GM21528 (cell line): ENCODE data around the gene KCNJ18.
"Not testable (repeated sequence)": the region's sequence is repeated elsewhere in the genome, so short reads cannot be mapped to it uniquely, and the experiment has no call there.

Source experiments
- ATAC-seq: cut with Tn5 transposase; IDR thresholded peaks from one replicate; pipeline ENCODE4 v1.9.1; 2021; ENCODE audit warnings: mild to moderate bottlenecking, moderate library complexity; ENCODE audit not compliant: unreplicated experiment, low FRiP score

KCNJ18 gene

DNA sequence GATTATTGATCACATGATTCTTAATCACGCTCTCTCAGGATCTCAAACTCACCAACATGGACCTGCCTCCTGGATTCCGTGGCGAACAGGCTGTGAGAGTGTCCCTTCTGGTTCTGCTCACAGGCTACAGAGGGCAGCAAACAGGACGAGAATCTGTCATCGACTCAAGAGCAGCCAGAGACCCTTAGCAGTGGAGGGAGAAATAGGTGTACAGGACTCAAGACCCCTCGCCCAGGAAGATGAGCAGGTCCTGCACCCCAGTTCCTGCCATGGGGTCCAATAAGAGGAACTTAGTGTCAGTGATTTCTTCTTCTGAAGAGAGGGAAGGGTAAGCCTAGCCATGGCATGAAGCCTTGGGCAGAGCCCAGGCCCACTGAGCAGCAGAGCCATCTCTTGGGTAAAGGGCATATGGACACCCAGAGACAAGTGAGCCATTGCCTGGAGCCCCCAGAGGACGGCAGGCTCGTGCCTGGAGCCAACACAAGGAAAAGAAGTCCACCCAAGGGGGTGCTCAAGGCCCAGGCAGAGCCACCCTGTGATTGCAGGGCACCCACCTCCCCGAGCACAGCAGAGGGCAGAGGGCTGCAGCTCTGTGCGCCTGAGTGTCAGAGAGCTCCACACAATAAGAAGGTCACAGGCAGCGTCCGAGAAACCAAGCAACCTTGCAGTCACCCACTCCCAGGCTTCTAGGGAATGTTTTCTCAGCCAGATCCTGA, 27.3 kb downstream of the KCNJ18 start:
- ATAC-seq = not testable (repeated sequence)

- ATAC-seq = not testable (repeated sequence)
These were observed 28.2 kb downstream of the KCNJ18 start for GRCh38 chr17:21720566-21720965.

DNA sequence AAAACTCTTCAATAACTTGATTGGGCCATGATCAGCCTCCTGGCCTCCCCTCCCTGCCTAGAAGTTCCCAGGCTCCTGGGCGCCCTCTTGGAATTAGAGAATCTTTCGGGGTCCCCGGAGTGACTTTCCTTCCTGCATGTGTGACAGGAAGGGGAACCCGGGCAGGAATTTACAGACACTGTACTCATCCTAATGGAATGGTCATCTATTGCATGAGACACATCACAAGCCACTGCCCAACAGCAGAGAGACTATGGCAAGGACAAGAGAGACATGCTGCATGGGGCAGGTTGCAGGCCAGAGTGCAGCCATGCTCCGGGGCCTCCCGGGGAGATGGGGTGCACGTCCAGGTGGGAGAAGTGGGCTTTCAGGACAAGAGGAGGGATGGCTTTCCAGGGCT, 29.9 kb downstream of the KCNJ18 start:
- not testable (repeated sequence) for ATAC-seq

DNA sequence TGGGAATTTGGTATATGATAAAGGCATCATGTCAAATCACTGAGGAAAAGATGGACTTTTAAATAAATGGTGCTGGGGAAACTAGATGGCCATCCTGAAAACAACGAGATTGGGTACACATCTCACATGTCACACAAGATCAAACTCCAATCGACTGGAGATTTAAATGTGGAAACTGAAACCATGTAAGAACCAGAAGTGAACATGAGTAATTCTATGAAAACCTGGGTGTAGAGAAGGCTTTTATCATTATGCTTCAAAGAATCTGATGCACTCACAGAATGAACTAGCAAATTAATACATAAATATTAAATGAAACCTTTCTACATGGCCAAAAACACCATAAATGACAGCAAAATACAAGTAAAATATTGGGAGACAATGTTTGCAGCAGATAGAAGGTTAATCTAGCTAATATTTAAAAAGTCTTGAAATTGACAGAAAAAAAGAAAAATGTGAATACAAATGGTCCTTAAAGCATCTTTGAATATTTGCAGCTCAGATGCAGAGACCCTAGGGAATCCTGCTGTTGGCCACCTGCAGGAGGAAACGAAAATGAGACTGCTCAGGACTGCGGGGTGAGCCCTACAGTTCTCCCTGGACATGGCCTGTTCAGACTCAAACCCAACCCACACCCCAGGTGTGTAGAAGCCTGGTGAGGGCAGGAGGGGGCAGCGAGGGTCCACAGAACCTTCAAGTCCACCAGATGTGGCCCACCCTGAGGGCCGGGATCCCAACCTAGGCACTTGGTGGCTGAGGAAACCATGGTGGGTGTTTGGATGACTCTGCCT, 32.1 kb downstream of the KCNJ18 start:
- not testable (repeated sequence) for ATAC-seq

- not testable (repeated sequence) for ATAC-seq
These were observed 38.8 kb downstream of the KCNJ18 start for GRCh38 chr17:21731076-21731475.

GRCh38 chr17:21733931-21734330, 41.6 kb downstream of the KCNJ18 start:
- not testable (repeated sequence) for ATAC-seq

GRCh38 chr17:21735814-21736213, 43.5 kb downstream of the KCNJ18 start:
- not testable (repeated sequence) for ATAC-seq

- ATAC-seq = not testable (repeated sequence)
These were observed 44.8 kb downstream of the KCNJ18 start for GRCh38 chr17:21737015-21737580.

DNA sequence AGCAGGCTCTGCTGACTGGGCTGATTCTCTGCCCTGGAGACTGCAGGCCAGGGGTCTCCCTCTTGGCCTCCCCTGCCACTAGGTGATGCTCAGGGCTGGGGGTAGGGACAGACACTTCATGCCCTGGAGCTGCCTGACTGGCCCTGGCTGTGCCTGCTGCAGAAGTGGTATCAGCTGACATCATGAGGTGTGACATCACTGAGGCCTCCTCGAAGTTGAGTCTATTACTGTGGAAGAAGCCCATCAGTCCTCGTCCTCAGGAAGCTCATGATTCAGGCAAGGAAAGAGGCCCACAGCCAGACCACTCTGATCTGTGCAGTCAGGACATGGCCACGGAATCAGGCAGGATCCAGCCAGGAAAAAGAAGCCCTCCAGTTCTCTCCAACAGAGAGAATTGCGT, 45.9 kb downstream of the KCNJ18 start:
- ATAC-seq = not testable (repeated sequence)

- ATAC-seq = not testable (repeated sequence)
These were observed 46.7 kb downstream of the KCNJ18 start for GRCh38 chr17:21738877-21739474.

- not testable (repeated sequence) for ATAC-seq
These were observed 47.2 kb downstream of the KCNJ18 start for GRCh38 chr17:21739485-21739884.

GRCh38 chr17:21740836-21741235, 48.5 kb downstream of the KCNJ18 start:
- not testable (repeated sequence) for ATAC-seq

DNA sequence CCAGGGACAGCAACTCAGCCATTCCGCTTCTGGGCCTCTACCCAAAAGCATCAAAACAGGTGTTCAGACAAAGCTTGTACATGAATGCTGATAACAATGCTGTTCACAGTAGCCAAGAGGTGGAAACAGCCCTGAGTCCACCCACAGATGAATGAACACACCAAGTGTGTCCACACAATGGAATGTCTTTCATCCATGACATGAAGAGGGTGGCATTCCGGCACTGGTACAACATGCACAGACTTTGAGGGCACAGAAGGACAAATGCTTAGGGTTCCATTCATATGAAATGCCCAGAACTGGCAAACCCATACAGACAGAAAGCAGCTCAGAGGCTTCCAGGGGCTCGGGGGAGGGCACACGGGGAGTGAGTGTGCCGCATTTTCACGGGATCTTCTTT, 49.2 kb downstream of the KCNJ18 start:
- ATAC-seq = not testable (repeated sequence)

DNA sequence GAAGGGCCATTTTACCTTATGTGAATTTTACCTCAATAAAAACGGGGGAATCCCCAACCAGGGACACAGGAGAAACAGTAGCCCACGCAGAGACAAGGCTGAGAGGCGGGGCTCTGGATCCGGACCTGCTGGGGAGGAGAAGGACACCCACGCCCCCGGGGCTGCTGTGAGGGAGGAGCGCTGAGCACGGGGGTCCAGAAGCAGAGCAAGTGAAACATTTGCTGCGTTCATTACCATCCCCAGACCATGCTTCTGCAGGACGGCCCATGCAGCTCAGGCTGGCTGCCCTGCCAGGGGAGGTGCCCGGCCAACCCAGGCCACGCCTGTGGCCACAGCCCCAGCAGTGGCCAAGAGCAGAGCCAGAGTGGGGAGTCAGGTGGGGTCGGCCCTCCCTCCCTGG, 50.0 kb downstream of the KCNJ18 start:
- ATAC-seq = no peak

- not testable (repeated sequence) for ATAC-seq
These were observed 51.8 kb downstream of the KCNJ18 start for GRCh38 chr17:21744151-21744550.

DNA sequence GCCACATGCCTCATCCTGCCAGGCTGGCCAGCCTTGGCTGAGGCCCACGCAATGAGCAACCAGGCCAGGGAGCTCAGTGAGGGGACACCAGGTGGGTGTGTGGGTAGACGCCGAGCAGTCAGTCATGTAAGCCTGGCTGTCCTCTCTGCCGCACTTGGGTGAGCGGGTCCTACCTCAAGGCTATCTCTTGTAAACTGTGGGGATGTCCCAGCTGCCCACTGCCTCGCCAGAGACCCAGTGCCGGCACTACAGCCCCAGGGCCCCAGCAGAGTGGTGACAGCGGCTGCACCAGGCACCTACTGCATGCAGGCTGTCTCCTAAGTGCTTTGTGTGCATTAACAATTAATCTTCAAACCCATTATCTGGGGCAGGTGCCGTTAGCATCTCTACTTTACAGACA, 52.3 kb downstream of the KCNJ18 start:
- ATAC-seq = not testable (repeated sequence)

- ATAC-seq = not testable (repeated sequence)
These were observed 53.2 kb downstream of the KCNJ18 start for GRCh38 chr17:21745385-21746054.

DNA sequence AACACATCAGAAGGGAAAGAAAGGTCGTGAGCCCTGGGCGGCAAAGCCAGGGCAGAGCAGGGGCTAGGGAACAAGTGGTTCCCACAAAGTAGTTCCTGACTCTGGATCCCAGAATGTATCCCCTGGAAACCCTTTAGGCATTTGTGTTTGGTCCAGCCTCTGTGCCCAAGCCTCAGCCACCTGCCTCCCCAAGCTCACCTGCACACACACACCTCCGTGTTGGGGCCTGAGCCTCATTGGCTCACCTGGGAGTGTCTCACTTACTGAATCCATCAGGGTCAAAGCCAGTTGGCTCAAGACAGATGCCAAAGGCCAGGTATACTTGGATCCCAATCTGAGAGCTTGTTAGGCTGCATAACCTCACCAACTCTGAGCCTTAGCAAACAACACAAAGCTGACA, 54.1 kb downstream of the KCNJ18 start:
- not testable (repeated sequence) for ATAC-seq

DNA sequence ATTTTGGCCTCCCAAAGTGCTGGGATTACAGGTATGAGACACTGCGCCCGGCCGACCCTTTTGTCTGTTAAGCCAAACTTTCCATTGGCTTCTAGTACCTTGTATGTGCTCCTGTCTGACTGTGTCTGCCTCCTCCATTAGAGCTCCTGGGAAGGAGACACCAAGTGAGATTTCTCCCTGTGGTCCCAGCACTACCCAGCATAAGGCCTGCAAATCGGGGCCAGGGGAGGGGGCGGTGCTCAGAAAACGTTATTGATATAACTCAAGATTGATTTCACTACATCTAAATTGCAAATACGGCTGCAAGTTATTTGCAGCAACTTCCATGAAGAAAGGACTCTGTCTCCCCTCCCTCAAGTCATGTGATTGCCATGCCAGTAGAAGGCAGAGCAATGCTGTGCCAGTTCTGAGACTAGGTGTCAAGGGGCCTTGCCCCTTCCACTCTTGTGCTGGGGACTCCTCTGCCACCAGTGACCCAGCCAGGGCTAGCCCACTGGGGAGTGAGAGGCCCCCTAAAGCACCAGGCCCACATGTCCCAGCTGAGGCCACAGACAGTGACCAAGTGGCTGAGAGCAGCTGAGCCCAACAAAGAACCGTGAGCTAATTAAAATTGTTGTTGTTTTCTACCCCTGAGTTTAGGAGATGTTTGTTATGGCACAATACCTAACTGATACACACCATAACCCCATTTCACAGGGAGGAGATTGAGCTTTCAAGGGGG, 55.0 kb downstream of the KCNJ18 start:
- ATAC-seq = not testable (repeated sequence)

GRCh38 chr17:21748686-21749085, 56.4 kb downstream of the KCNJ18 start:
- not testable (repeated sequence) for ATAC-seq
